ENCODE results near the gene ALG2.
"Not testable (repeated sequence)": the region's sequence is repeated elsewhere in the genome, so short reads cannot be mapped to it uniquely, and the experiment has no call there.

ALG2 gene

GRCh38 chr9:99244344-99245260 is 22.9 kb upstream of the ALG2 start:
- Histone ChIP-seq H3K4me3 (no peak overlapping the region), H3K4me1 (no peaks in the 10 kb centered on the region), H3K9me3 (no peaks in the 10 kb centered on the region), H3K27me3 (no peaks in the 10 kb centered on the region), H3K36me3 (peaks cover 10 to 22% (median 14%) of the 10 kb centered on the region in 3 donors), H3K27ac (no peak overlapping the region)
- TF ChIP-seq, protein P1, sequence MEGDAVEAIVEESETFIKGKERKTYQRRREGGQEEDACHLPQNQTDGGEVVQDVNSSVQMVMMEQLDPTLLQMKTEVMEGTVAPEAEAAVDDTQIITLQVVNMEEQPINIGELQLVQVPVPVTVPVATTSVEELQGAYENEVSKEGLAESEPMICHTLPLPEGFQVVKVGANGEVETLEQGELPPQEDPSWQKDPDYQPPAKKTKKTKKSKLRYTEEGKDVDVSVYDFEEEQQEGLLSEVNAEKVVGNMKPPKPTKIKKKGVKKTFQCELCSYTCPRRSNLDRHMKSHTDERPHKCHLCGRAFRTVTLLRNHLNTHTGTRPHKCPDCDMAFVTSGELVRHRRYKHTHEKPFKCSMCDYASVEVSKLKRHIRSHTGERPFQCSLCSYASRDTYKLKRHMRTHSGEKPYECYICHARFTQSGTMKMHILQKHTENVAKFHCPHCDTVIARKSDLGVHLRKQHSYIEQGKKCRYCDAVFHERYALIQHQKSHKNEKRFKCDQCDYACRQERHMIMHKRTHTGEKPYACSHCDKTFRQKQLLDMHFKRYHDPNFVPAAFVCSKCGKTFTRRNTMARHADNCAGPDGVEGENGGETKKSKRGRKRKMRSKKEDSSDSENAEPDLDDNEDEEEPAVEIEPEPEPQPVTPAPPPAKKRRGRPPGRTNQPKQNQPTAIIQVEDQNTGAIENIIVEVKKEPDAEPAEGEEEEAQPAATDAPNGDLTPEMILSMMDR (IDR thresholded peaks at IDR 0.05) = no peak
- intact Hi-C loops (cut with DNase I; ENCODE audit: low total_unique reads) = no loop called here
- no peak for DNase-seq

DNA sequence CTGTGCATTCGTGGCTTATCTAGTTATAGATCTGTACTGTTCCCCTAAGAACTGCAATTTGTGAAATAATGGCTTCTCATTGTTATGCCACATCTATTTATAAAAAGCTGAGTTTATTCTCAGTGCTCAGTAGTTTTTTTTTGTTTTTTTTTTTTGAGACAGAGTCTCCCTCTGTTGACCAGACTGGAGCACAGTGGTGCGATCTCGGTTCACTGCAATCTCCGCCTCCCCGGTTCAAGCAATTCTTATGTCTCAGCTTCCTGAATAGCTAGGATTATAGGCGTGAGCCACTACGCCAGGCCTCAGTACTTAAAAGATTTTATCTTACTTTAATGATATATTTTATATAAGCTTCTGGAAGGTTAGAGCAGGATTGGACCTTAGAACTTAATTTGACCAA is 19.4 kb upstream of the ALG2 start:
- no peaks in the 10 kb centered on the region for H3K9me3 ChIP-seq
- H3K36me3 ChIP-seq = peaks cover 19 to 52% (median 33%) of the 10 kb centered on the region in 3 donors
- no peak overlapping the region for H3K27ac ChIP-seq
- DNase-seq = no peak
- no peaks in the 10 kb centered on the region for H3K4me1 ChIP-seq
- TF ChIP-seq, protein P1 (IDR thresholded peaks at IDR 0.05) = no peak
- no peak overlapping the region for H3K4me3 ChIP-seq
- no peaks in the 10 kb centered on the region for H3K27me3 ChIP-seq
- intact Hi-C loops (cut with DNase I; ENCODE audit: low total_unique reads) = no loop called here

DNA sequence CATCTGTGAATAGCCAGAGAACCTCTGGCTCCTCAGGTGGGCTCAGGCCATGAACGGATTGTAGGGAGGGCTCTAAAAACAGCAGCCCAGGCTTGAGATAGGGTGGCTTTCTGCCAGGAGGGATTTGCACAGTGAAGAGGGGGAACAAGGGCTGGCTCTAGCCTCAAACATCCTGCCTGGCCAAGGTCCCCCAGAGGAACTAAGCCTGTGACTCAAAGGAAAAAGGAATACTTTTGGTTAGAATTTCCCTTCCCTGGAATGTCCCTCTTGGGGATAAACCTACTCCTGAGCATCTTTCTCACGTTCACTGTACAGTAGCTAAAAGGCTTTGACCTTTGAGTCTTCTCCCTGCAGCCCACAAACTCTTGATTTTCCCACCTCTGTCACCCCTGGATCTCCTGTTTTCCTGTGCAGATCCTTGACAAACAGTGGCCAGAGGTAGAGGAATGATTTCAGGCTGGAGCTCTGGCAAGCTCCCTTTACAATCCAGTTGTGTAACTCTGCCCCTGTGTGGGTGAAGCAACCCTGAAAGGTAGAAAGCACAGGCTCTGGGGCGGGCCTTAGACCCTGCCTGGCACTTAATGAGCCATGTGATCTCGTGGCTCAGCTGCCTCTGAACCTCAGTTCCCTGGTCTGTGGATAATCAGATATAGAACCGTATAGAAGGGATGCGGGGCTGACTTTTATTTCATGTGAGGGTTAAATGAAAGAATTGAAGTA is 17.8 kb upstream of the ALG2 start:
- TF ChIP-seq, protein P1 (IDR thresholded peaks at IDR 0.05) = no peak
- Histone ChIP-seq H3K27ac (no peak overlapping the region), H3K36me3 (peaks cover 19 to 52% (median 33%) of the 10 kb centered on the region in 3 donors), H3K9me3 (no peaks in the 10 kb centered on the region), H3K4me1 (no peaks in the 10 kb centered on the region), H3K4me3 (no peak overlapping the region), H3K27me3 (no peaks in the 10 kb centered on the region)
- no peak for DNase-seq
- intact Hi-C loops (cut with DNase I; ENCODE audit: low total_unique reads) = no loop called here

DNA sequence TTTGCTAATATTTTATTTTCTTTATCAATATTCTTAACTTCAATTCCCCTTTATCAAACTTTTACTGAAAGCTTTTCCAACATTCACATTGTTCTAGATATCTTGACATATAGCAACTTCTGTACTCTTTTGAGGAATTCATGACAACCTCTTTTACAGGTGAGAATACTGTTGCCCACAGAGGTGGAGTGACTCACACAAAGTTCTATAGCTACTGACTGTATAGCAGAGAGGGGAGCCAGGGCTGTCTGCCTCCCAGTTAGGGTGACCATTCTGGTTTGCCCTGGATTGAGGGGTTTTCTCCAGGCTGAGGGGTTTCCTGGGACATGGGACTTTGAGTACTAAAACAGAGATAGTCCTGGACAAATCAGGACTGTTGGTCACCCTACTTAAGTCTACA is 16.6 kb upstream of the ALG2 start:
- no peak for DNase-seq
- Histone ChIP-seq H3K4me1 (no peaks in the 10 kb centered on the region), H3K36me3 (peaks cover 19 to 53% (median 37%) of the 10 kb centered on the region in 3 donors), H3K27ac (no peak overlapping the region), H3K4me3 (no peak overlapping the region), H3K27me3 (no peaks in the 10 kb centered on the region), H3K9me3 (no peaks in the 10 kb centered on the region)
- TF ChIP-seq, protein P1 (IDR thresholded peaks at IDR 0.05) = no peak
- intact Hi-C loops (cut with DNase I; ENCODE audit: low total_unique reads) = no loop called here

- H3K4me1 ChIP-seq; intact Hi-C loops (cut with DNase I; ENCODE audit: low total_unique reads); H3K9me3 ChIP-seq; H3K27ac ChIP-seq; DNase-seq; H3K4me3 ChIP-seq; H3K27me3 ChIP-seq: not testable (repeated sequence)
- peaks cover 19 to 52% (median 41%) of the 10 kb centered on the region in 3 donors for H3K36me3 ChIP-seq
These were observed 16.1 kb upstream of the ALG2 start for GRCh38 chr9:99237849-99238248.

DNA sequence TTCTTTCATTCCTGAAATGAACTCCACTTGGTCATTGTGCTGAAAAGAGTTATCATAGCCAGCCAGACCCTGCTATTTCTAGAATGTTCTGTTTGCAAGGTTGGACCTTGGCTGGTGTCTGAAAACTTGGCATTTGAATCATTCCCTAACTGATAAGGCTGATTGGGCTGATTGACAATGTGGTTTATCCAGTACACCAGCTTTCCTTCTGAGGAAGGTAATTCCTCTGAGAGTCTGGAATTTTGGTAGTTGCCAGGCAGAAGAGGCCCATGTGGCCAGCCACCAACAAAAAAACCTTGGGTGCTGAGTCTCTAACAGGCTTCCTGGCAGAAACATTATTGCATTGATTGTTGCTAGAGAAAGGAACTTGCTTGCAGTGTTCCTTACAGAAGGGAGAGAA is 15.6 kb upstream of the ALG2 start:
- intact Hi-C loops (cut with DNase I; ENCODE audit: low total_unique reads) = no loop called here

More for the DNA sequence above, 15.6 kb upstream of the ALG2 start:
- no peaks in the 10 kb centered on the region for H3K4me1 ChIP-seq
- no peak for DNase-seq
- H3K27me3 ChIP-seq = no peaks in the 10 kb centered on the region
- H3K36me3 ChIP-seq = peaks cover 24 to 57% (median 46%) of the 10 kb centered on the region in 3 donors
- TF ChIP-seq, protein P1 (IDR thresholded peaks at IDR 0.05) = no peak
- no peaks in the 10 kb centered on the region for H3K9me3 ChIP-seq
- H3K4me3 ChIP-seq = no peak overlapping the region
- no peak overlapping the region for H3K27ac ChIP-seq

Measured in tibial artery (tissue), 4 donors.